Skeletal muscle cell (primary cell): ENCODE measurements around the gene BLOC1S6.
A peak's percentile ranks its signal among the peaks of the same experiment; 100 is the strongest.
"Not testable (repeated sequence)": the region's sequence is repeated elsewhere in the genome, so short reads cannot be mapped to it uniquely, and the experiment has no call there.

ENCODE experiments used
- DNase-seq: peaks from one replicate; pipeline ENCODE4 v3.0.0-alpha.2; 2010; ENCODE audit warnings: low read depth
- H3K4me3 ChIP-seq: 2 replicates; pipeline ENCODE4 v1.5.1; 2011; ENCODE audit warnings: low read depth, mild to moderate bottlenecking, control low read depth, low read length, moderate library complexity

The BLOC1S6 gene

DNA sequence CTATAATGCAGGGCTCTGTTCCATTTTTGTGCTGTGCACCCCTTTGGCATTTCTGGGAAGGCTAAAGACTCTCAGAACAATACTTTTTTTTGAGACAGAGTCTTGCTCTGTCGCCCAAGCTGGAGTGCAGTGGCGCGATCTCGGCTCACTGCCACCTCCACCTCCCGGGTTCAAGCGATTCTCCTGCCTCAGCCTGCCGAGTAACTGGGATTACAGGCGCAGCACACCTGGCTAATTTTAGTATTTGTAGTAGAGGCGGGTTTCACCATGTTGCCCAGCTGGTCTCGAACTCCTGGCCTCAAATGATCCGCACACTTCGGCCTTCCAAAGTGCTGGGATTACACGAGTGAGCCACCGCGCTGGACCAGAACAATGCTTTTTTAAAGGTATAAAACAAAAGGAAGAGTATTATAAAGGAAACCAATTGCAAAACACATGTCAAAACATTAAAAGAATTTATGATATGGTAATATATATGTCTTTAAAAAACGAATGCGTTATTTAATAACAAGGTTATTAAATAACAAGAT lies 48.6 kb downstream of the BLOC1S6 start:
- no peak for DNase-seq
- peak overlapping the region; percentile 61 for H3K4me3 ChIP-seq

DNA sequence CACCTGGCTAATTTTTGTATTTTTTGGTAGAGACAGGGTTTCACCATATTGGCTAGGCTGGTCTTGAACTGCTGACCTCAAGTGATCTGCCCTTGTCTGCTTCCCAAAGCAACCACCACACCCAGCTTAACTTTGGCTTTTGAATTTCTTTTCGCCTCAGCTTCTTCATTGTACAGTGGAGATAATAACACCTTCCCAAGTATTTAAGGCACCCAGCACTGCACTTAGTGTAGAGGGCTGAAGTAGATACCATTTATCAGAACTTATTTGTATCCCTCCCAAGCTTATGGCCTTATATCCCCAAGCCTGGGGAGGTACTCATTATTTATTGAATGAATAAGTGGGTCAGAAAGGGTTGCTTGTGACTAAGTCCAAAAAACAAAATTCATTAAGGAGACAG lies 50.0 kb downstream of the BLOC1S6 start:
- H3K4me3 ChIP-seq = no peak overlapping the region
- no peak for DNase-seq

DNA sequence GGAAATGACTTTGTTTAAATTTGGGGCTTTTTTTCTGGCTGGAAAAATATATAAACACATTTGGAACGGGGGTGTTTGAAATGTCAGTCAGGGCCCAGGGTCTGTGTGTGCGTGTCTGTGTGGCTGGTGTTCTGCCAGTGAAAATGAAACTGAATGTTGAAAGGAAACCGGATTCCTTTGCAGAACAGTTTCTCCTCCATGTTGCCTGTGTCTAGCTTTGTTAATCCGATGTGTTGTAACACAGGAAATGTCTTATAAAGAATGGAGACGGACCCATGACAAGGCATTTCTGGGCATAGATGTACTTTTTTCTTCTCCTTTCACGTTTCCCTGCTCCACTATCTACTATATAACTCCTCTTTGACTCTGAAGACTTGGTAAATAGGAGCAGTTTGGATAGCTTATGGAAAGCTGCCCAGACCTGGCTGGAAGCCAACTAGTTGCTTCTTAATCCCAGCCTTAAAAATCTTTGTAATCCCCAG lies 50.4 kb downstream of the BLOC1S6 start:
- peak overlapping the region; percentile 2 for H3K4me3 ChIP-seq
- DNase-seq = peak; percentile 93

DNA sequence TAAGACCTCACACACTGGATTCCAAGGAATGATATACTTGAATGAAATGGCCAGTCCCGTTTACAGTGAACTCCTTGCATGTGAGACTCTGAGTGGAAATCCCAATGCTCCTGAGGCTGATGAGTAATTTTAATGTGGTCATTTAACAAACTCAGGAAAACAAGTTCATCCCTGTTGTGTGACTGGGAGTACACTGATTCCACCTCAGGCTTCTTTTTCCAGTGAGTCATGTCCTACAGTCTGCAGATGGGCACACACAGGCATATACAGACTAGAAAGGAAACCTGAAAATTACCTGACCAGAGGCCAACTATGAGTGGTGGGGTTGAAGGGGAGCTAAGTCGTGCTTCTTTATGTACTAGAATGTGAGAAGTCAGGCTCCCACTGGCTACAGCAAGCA lies 53.4 kb downstream of the BLOC1S6 start:
- DNase-seq = peak; percentile 89

GRCh38 chr15:45641374-45641781 lies 54.2 kb downstream of the BLOC1S6 start:
- H3K4me3 ChIP-seq = no peak overlapping the region

More for the DNA sequence above, 53.4 kb downstream of the BLOC1S6 start:
- H3K4me3 ChIP-seq = no peak overlapping the region

DNA sequence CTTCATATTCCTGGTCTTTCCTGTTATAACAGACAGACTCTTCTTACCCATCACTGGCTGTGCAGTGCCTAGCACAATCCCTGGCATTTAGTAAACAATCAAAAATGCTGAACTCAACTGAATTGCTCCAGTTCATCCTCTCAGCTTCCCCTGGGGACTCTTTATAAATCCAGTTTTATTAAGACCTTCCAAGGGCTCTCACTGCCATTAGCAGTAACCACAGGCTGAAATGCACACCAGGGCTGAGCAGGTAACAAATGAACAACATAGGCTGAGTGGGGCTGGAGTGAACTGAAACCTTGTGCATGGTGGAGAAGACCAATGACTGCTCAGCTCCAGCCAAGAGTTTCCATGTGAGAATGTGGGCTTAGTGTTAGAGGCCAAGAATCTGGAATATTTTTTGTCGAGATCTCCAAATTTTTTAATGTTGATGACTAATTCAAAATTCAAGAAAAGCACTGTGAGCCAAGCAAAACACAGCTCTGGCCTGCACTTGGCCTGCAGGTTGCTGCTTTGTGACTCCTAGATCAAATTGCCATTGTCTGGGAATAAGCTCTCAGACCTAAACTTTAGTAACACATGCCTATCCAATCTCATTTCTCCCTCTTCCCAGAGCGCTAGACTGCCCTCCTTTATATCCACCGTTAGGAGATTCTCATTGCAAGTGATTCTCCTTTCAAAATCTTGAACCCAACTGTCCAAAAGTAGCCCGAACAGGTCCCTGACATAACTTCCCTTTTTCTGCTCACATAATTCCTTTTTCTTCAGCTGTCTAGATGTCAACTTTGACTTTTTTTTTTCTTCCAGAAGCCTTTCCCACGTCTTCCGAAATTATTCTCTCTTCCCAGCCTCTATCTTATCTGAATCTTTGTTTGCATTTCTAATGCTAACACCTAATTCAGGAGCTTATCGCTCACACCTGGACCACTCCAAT lies 55.1 kb downstream of the BLOC1S6 start:
- no peak overlapping the region for H3K4me3 ChIP-seq
- DNase-seq = peak; percentile 71

More at GRCh38 chr15:45641374-45641781, 54.2 kb downstream of the BLOC1S6 start:
- DNase-seq = peak; percentile 94

- H3K4me3 ChIP-seq = no peak overlapping the region
- no peak for DNase-seq
Measured at GRCh38 chr15:45644437-45644836, 57.3 kb downstream of the BLOC1S6 start.

DNA sequence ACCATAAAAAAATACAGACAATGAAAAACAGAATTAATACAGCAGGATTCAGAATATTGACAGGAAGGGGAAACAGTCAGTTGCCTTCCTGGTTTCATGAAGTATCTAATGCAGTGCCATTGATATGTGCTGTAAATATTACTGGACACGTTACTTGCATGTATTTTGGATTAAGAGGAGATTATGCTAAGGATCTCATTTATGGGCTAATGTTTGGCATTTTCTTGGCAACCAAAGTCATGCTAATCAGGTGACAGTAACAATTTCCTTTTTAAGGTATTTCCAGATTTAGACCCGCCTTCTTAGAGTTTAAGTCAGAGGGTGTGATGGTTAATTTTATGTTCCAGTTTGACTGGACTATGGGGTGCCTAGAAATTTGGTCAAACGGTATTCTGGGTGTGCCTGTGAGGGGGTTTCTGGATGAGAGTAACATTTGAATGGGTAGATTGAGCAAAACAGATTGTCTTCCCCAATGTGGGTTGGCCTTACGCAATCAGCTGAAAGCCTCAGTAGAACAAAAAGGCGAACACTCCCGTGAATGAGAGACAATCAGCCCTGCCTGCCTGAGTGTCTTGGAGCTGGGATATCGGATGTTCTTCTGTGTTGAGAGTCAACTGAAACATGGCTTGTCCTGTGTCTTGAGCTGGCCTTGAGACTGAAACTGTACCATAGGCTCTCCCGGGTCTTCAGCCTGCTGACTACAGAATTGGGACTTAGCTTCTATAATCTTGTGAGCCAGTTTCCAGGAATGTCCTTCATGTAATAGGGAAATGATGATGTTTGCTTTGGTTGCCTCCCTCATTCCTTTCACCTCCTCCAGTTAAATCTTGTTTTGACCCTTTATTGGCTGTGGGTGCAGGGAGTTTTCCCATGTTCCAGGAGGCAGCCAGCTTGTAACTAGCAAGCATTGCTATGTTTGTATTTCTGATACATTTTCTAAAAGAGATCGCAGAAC lies 58.1 kb downstream of the BLOC1S6 start:
- peak; percentile 51 for DNase-seq
- no peak overlapping the region for H3K4me3 ChIP-seq

DNA sequence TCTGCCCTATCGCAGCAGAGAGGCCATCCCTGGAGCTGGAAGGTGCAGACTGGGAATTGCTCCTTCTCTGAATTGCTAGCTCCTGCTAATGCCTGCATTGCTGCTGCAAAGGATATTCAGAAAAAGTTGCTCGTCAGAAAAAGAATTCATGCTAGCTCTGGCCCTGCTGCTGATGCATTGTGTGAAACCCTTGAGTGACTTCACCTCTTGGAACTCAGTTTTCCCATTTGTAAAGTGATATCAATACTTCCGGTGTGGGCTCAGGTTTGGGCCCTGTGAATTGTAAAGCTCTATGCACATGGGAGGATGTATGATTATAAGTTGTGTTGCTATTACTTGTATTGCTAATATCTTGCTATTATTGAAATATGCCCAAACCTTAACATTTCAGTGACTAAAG lies 59.0 kb downstream of the BLOC1S6 start:
- no peak overlapping the region for H3K4me3 ChIP-seq
- DNase-seq = no peak

DNA sequence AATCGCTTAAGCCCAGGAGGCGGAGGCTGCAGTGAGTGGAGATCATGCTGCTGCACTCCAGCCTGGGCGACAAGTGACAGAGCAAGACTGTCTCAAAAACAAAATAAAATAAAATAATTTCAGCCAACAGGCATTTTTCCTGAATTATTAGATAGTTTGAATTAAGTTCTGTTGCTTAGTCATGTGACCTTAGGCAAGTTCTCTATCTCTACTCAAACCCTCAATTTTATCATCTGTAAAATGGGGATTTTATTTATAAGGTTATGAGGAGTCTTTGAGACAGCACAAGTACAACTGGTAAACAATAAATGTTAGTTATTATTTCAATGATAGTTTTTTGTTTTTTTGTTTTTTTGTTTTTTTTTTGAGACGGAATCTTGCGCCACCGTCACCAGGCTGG lies 60.6 kb downstream of the BLOC1S6 start:
- no peak for DNase-seq
- H3K4me3 ChIP-seq = no peak overlapping the region

- no peak for DNase-seq
- no peak overlapping the region for H3K4me3 ChIP-seq
Measured at GRCh38 chr15:45648521-45649200, 61.5 kb downstream of the BLOC1S6 start.

DNA sequence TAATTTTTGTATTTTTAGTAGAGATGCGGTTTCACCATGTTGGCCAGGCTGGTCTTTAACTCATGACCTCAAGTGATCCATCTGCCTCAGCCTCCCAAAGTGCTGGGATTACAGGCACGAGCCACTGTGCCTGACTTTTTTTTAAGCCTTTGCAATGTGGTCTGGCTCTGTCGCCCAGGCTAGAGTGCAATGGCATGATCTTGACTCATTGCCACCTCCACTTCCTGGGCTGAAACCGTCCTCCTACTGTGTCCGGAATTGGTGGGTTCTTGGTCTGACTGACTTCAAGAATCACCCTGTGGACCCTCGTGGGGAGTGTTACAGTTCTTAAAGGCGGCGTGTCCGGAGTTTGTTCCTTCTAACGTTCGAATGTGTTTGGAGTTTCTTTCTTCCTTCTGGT lies 62.8 kb downstream of the BLOC1S6 start:
- H3K4me3 ChIP-seq, DNase-seq: not testable (repeated sequence)

- no peak for DNase-seq
- no peak overlapping the region for H3K4me3 ChIP-seq
Measured at GRCh38 chr15:45650889-45651525, 63.8 kb downstream of the BLOC1S6 start.

DNA sequence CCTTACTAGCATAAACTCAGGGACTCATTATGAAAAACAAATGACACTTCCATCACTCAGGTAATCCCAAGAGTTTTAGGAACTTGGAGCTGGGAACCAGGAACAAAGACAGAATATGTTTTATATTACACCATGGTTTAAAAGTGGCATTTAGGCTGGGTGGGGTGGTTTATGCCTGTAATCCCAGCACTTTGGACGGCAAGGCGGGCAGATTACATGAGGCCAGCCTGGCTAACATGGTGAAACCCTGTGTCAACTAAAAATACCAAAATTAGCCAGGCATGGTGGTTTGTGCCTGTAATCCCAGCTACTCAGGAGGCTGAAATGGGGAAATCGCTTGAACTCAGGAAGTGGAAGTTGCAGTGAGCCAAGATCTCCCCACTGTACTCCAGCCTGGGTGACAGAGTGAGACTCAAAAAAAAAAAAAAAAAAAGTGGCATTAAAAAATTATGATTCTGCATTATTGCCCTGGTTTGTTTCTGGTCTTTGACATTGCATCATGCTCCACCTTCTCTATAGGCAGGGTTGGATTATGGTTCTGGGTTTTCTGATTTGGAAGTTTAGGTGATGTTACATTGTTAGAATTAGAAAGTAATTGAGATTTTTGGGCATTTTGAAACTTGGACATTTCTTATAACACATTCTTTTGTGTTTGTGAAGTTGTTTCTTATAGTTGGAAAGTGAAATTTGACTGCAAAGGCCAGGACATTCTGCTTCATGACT lies 66.7 kb downstream of the BLOC1S6 start:
- DNase-seq = no peak
- no peak overlapping the region for H3K4me3 ChIP-seq

DNA sequence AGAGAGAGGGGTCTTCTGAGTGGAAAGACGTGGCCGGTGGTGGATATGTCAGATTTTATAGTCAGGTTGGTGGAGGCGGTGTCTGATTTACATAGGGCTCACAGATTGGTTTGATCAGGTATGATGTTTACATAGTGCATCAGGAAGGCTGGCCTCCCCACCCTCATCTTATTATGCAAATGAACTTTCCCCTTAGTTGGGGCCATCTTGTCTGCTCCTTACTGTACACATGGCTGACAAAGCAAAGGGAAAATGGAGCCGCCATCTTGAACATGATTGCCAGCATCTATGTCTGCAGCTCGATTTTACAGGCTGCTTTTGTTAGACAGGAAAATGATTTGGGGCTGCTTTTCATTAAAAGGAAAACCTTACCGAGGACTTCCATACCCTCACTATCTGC lies 67.6 kb downstream of the BLOC1S6 start:
- no peak for DNase-seq
- no peak overlapping the region for H3K4me3 ChIP-seq

DNA sequence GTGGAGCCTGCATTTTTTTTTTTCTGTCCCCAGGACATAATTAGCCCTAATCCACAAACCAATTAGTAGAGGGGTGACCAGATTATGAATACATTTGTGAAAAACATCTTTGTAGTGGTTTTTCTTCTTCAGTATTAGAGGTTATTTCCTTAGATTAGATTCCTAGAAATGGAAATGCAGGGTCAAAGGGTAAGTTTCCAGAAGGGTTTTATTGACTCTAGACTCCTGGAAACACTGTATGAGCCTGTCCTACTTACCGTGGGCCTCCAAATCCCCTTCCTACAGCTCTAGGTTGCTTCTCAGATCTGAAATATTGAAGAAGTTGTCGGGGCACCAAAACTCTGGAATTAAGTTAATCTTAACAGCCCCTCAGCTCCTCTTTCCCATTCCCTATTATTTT lies 70.1 kb downstream of the BLOC1S6 start:
- no peak overlapping the region for H3K4me3 ChIP-seq
- no peak for DNase-seq

GRCh38 chr15:45657764-45658545 lies 70.8 kb downstream of the BLOC1S6 start:
- H3K4me3 ChIP-seq = no peak overlapping the region
- DNase-seq = no peak
